ENCODE results near the gene TIMM13. TPM values are rescaled to one million over a fixed set of nuclear protein-coding genes. Genes with fewer than 3 reads are reported as not detected.
A peak's percentile ranks its signal among the peaks of the same experiment; 100 is the strongest.

The TIMM13 gene
- polyA plus RNA-seq, 3 donors: 17.3 to 89.3 (median 72.4) TPM

GRCh38 chr19:2426611-2427428, 566 bp downstream of the TIMM13 start:
- 2% methylated on average over 65 of the region's 66 CpGs for WGBS (ENCODE audit: insufficient coverage)
- peak overlapping the region; percentile 78 to 95 for H3K27ac ChIP-seq (ENCODE audit: low read depth in 1 of 2, low read length in 2 of 2)
- peak overlapping the region; percentile 87 for H3K9ac ChIP-seq (ENCODE audit: insufficient read depth, low read length, poor library complexity, severe bottlenecking)
- H3K27ac Mint-ChIP-seq: peak overlapping the region; percentile 90 to 99 (median 97)
- peaks cover 10 to 40% of the 10 kb centered on the region in 2 donors for H3K36me3 ChIP-seq (replicated peaks in 1 of 2; ENCODE audit: control insufficient read depth in 1 of 2, insufficient read depth in 2 of 2, low read length in 2 of 2)
- peak overlapping the region; percentile 81 for H3K4me2 ChIP-seq (replicated peaks; ENCODE audit: extremely low read depth, low read length, poor library complexity, severe bottlenecking)
- no peaks in the 10 kb centered on the region for H3K9me3 Mint-ChIP-seq
- peaks cover 19% of the 10 kb centered on the region for H3K4me1 Mint-ChIP-seq
- peaks cover 25% of the 10 kb centered on the region for H3K79me2 ChIP-seq (ENCODE audit: insufficient read depth, low read length)
- peak overlapping the region; percentile 83 to 95 for H3K4me3 Mint-ChIP-seq
- no peaks in the 10 kb centered on the region for H3K27me3 ChIP-seq (ENCODE audit: control insufficient read depth in 2 of 2, insufficient read depth in 2 of 2, low read length in 2 of 2)
- peaks cover 7 to 30% of the 10 kb centered on the region in 2 donors for H3K36me3 Mint-ChIP-seq
- H3K27me3 Mint-ChIP-seq (ENCODE audit: low read depth in 3 of 3): peaks cover 0 to 2% (median 0%) of the 10 kb centered on the region in 3 donors
- no peaks in the 10 kb centered on the region for H3K9me3 ChIP-seq (replicated peaks in 1 of 2; ENCODE audit: control insufficient read depth in 1 of 2, insufficient read depth in 1 of 2, low read length in 2 of 2)
- intact Hi-C loops (cut with micrococcal nuclease): loop anchor here in 1 of 2 donors (2.0 kb wide), 1 partner anchor 30 kb away; the partner anchor contains the start of gene LMNB2
- peak overlapping the region; percentile 64 to 88 (median 71) for H3K4me3 ChIP-seq (replicated peaks in 1 of 3; ENCODE audit: low read depth in 2 of 3, low read length in 3 of 3)
- H2AFZ ChIP-seq (ENCODE audit: insufficient read depth, low read depth, low read length, poor library complexity, severe bottlenecking): peak overlapping the region; percentile 91
- peak; percentile 4 to 39 (median 24) for DNase-seq
- H3K4me1 ChIP-seq (ENCODE audit: control insufficient read depth in 1 of 2, insufficient read depth in 2 of 2, low read length in 2 of 2): peaks cover 21 to 28% of the 10 kb centered on the region in 2 donors
- H4K20me1 ChIP-seq (ENCODE audit: insufficient read depth, low read length): peaks cover 32% of the 10 kb centered on the region
- TF ChIP-seq CTCF (IDR thresholded peaks at IDR 0.05): no peak

- peak overlapping the region in 2 of 3 experiments; percentile 71 to 88 for H3K4me3 ChIP-seq (replicated peaks in 1 of 3; ENCODE audit: low read depth in 2 of 3, low read length in 3 of 3)
- peak overlapping the region; percentile 83 to 95 for H3K4me3 Mint-ChIP-seq
- peak overlapping the region; percentile 41 to 99 (median 75) for H3K27ac Mint-ChIP-seq
- no peaks in the 10 kb centered on the region for H3K9me3 ChIP-seq (replicated peaks in 1 of 2; ENCODE audit: control insufficient read depth in 1 of 2, insufficient read depth in 1 of 2, low read length in 2 of 2)
- peaks cover 32% of the 10 kb centered on the region for H4K20me1 ChIP-seq (ENCODE audit: insufficient read depth, low read length)
- no peaks in the 10 kb centered on the region for H3K9me3 Mint-ChIP-seq
- no peak for TF ChIP-seq CTCF (IDR thresholded peaks at IDR 0.05)
- DNase-seq: peak in 1 of 3 donors; percentile 10
- H3K36me3 ChIP-seq (replicated peaks in 1 of 2; ENCODE audit: control insufficient read depth in 1 of 2, insufficient read depth in 2 of 2, low read length in 2 of 2): peaks cover 4 to 30% of the 10 kb centered on the region in 2 donors
- H3K79me2 ChIP-seq (ENCODE audit: insufficient read depth, low read length): peaks cover 25% of the 10 kb centered on the region
- no peak overlapping the region for H2AFZ ChIP-seq (ENCODE audit: insufficient read depth, low read depth, low read length, poor library complexity, severe bottlenecking)
- peaks cover 19% of the 10 kb centered on the region for H3K4me1 Mint-ChIP-seq
- intact Hi-C loops (cut with micrococcal nuclease): loop anchor here in 1 of 2 donors (2.0 kb wide), 1 partner anchor 31 kb away; the partner anchor contains the start of gene LMNB2
- peaks cover 5 to 21% of the 10 kb centered on the region in 2 donors for H3K36me3 Mint-ChIP-seq
- H3K27ac ChIP-seq (ENCODE audit: low read depth in 1 of 2, low read length in 2 of 2): peak overlapping the region in 1 of 2 donors; percentile 95
- peaks cover 21 to 28% of the 10 kb centered on the region in 2 donors for H3K4me1 ChIP-seq (ENCODE audit: control insufficient read depth in 1 of 2, insufficient read depth in 2 of 2, low read length in 2 of 2)
- 83% methylated on average over 16 of the region's 29 CpGs for WGBS (ENCODE audit: insufficient coverage)
- H3K4me2 ChIP-seq (replicated peaks; ENCODE audit: extremely low read depth, low read length, poor library complexity, severe bottlenecking): peak overlapping the region; percentile 81
- H3K9ac ChIP-seq (ENCODE audit: insufficient read depth, low read length, poor library complexity, severe bottlenecking): peak overlapping the region; percentile 87
- no peaks in the 10 kb centered on the region for H3K27me3 ChIP-seq (ENCODE audit: control insufficient read depth in 2 of 2, insufficient read depth in 2 of 2, low read length in 2 of 2)
- H3K27me3 Mint-ChIP-seq (ENCODE audit: low read depth in 3 of 3): peaks cover 0 to 2% (median 0%) of the 10 kb centered on the region in 3 donors
Measured at GRCh38 chr19:2425622-2426581, 1.5 kb downstream of the TIMM13 start.

All from CD14-positive monocyte (primary cell).